ENCODE results near the gene ZFYVE28. TPM values are rescaled to one million over a fixed set of nuclear protein-coding genes. Genes with fewer than 3 reads are reported as not detected.

Gene ZFYVE28
- total RNA-seq, 2 donors from 2014 or later, result 29.6 to 31.6 TPM

DNA sequence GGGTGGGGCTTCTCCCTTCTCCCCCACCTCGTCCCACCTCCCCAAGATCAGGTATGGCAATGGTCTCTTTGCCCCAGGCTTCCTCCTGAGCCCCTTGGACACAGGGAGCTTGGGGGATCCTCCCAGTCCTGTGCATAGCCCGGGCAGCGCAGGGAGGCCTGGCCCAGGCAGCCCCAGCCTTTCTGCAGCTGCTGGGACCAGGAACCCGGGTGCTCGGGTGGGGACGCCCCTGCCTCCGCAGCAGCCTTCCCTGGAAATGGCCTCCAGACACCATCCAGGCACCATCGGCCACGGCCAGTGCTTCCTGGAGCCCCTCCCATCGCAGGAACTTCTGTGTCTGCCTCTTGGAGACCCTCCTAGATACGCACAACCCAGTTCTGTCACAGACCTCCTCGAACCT is 150.6 kb downstream of the ZFYVE28 start:
- H3K9me3 ChIP-seq, result no peaks in the 10 kb centered on the region
- H3K27me3 ChIP-seq, result no peaks in the 10 kb centered on the region
- no peak for DNase-seq
- H3K4me3 ChIP-seq, result no peak overlapping the region
- H3K9ac ChIP-seq (ENCODE audit: low read depth in 2 of 2, low read length in 2 of 2), result no peak overlapping the region
- no peaks in the 10 kb centered on the region for H3K4me1 ChIP-seq
- intact Hi-C loops (cut with DNase I), result no loop called here
- no peaks in the 10 kb centered on the region for H3K36me3 ChIP-seq
- no peak overlapping the region for H3K27ac ChIP-seq
- TF ChIP-seq, protein P1, sequence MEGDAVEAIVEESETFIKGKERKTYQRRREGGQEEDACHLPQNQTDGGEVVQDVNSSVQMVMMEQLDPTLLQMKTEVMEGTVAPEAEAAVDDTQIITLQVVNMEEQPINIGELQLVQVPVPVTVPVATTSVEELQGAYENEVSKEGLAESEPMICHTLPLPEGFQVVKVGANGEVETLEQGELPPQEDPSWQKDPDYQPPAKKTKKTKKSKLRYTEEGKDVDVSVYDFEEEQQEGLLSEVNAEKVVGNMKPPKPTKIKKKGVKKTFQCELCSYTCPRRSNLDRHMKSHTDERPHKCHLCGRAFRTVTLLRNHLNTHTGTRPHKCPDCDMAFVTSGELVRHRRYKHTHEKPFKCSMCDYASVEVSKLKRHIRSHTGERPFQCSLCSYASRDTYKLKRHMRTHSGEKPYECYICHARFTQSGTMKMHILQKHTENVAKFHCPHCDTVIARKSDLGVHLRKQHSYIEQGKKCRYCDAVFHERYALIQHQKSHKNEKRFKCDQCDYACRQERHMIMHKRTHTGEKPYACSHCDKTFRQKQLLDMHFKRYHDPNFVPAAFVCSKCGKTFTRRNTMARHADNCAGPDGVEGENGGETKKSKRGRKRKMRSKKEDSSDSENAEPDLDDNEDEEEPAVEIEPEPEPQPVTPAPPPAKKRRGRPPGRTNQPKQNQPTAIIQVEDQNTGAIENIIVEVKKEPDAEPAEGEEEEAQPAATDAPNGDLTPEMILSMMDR (IDR thresholded peaks at IDR 0.05), result no peak

DNA sequence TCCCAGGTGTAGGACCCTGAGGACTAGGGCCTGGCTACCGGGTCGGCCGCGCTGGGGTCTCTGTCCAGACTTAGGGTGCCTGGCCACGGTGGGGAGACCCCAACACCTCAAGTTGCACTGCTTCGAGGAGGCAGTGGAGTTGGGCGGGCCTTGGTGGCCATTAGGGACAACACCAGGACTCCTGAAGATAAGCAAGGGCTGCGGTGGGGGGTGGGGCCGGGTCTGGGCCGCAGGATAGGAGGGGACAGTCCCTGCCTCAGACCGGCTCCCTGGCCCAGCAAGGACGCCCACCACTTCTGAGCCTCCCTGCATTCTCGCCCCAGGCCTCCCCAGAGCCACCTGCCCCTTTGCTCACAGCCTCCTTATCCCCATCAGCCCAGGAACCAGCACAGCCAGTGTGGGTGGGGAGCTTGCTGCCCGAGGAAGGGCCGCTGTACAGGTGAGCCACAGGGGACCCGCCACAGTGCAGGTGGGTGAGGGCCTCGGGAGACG is 151.1 kb downstream of the ZFYVE28 start:
- Histone ChIP-seq H3K4me1 (no peaks in the 10 kb centered on the region), H3K27ac (no peak overlapping the region), H3K9me3 (no peaks in the 10 kb centered on the region), H3K27me3 (no peaks in the 10 kb centered on the region), H3K36me3 (no peaks in the 10 kb centered on the region), H3K4me3 (no peak overlapping the region), H3K9ac (ENCODE audit: low read depth in 2 of 2, low read length in 2 of 2) (no peak overlapping the region)
- TF ChIP-seq, protein P1 (IDR thresholded peaks at IDR 0.05), result no peak
- DNase-seq, result no peak
- intact Hi-C loops (cut with DNase I), result no loop called here

DNA sequence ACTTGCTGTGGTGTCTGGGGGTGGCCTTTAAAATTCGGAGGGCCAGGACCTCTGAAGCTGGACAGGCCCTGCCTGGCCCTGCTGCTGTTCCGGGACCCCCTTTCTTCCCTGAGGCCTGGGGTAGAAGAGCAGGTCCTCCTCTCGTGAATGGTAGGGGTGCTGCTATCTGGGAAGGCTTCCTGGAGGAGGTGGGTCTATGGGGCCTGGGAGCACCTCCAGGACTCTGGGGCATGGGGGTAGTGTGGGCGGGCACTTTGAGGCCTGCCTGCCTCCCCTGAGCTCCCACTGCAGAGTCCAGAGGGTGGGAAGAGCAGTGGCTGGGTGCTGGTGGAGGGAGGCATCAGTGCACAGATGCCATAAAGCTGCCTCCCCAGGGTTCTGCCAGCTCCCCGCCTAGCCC is 151.6 kb downstream of the ZFYVE28 start:
- H3K27ac ChIP-seq, result no peak overlapping the region
- no peak overlapping the region for H3K4me3 ChIP-seq
- no peaks in the 10 kb centered on the region for H3K4me1 ChIP-seq
- H3K36me3 ChIP-seq, result no peaks in the 10 kb centered on the region
- H3K9ac ChIP-seq (ENCODE audit: low read depth in 2 of 2, low read length in 2 of 2), result no peak overlapping the region
- H3K9me3 ChIP-seq, result no peaks in the 10 kb centered on the region
- H3K27me3 ChIP-seq, result no peaks in the 10 kb centered on the region
- no peak for DNase-seq
- intact Hi-C loops (cut with DNase I), result no loop called here
- TF ChIP-seq, protein P1 (IDR thresholded peaks at IDR 0.05), result no peak

DNA sequence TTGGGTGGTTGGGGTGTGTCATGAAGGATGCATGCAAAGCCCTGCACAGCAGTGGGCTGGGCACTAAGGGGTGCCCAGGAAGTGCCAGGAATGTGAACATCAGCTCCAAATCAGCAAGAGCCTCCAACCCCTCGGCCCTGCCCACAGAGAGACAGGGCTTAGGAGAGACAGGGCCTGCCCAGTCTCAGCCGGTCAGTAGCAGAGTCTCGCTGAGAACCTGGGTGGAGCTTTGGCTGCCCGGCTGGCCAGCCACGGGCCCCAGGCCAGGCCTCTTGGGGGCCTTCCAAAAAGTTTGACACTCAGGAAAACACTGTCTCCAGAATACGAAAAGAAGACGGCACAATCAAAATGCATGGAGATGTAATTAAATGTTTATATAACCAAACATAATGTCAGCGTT is 152.3 kb downstream of the ZFYVE28 start:
- H3K27ac ChIP-seq, result no peak overlapping the region
- DNase-seq, result peak; percentile 55
- TF ChIP-seq, protein P1 (IDR thresholded peaks at IDR 0.05), result no peak

DNA sequence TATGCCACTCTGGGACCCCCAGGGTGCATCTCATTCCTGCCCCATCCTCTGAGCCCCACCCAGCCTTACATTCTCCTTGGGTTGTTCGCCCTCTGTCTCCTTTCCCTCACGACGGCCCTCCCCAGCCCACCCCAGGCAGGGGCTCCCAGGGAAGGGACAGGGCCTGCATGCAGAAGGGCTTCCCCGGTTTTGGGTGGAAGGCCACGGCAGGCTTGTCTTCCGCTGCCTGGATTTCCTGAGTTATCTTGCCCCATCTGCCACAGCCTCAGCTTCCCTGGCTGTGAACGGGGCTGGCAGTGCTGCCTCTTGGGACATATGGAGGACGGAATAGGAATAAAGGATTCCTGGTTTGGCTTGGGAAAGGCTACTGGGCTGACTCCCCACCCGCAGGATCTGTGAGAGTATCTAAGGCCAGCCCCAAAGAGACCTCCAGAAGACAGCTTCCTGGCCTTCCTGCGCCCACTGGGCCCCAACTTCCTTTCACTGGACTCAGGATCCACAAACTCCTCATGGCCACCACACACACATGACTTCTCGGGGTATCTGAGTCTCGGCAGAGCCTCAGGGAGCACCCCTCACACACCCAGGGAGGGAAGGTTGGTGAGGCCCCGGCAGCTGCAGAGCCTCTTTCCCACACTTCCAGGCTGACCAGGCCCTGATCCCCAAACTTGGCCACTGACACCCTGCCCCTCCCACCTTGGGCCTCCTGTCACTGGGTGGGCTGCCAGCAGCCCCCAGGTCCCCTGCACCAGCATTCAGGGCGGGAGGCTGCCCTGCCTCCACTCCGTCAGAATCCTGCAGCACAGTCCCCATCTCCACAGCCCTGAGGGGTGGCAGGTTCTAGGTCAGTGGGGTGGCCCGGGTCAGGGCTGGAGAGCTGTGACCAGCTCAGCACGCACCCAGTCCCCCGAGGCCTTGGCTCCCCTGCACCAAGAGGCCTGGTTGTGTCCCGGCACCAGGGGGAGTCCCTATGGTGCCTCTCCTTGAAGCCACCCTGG is 153.0 kb downstream of the ZFYVE28 start:
- TF ChIP-seq, protein P1 (IDR thresholded peaks at IDR 0.05), result no peak
- H3K4me3 ChIP-seq, result no peak overlapping the region
- H3K9me3 ChIP-seq, result no peaks in the 10 kb centered on the region
- H3K9ac ChIP-seq (ENCODE audit: low read depth in 2 of 2, low read length in 2 of 2), result no peak overlapping the region
- no peaks in the 10 kb centered on the region for H3K36me3 ChIP-seq
- no peak for DNase-seq
- H3K27me3 ChIP-seq, result no peaks in the 10 kb centered on the region
- intact Hi-C loops (cut with DNase I), result no loop called here
- no peak overlapping the region for H3K27ac ChIP-seq
- peaks cover 4% of the 10 kb centered on the region for H3K4me1 ChIP-seq

More for the DNA sequence above, 152.3 kb downstream of the ZFYVE28 start:
- Histone ChIP-seq H3K4me3 (no peak overlapping the region), H3K36me3 (no peaks in the 10 kb centered on the region), H3K9ac (ENCODE audit: low read depth in 2 of 2, low read length in 2 of 2) (no peak overlapping the region), H3K9me3 (no peaks in the 10 kb centered on the region), H3K27me3 (no peaks in the 10 kb centered on the region), H3K4me1 (no peaks in the 10 kb centered on the region)
- intact Hi-C loops (cut with DNase I), result no loop called here

Data from colonic mucosa (tissue), 4 donors.